Endothelial cell of umbilical vein (primary cell): Measurements from ENCODE around the gene KIRREL1. TPM values are rescaled to one million over a fixed set of nuclear protein-coding genes. Genes with fewer than 3 reads are reported as not detected.

Experiments used
- BruUV-seq: library from RNA; stranded (reverse); fragments of 400-500 nt; replicated peaks from 2 replicates; lab custom pipeline; 2021; lab: Mats Ljungman, UMichigan
- CTCF ChIA-PET: fragments of 300-600, 350-600 bp; sonication (Branson Sonifier 250); formaldehyde crosslinking; loops from one replicate; lab custom pipeline; 2021; ENCODE audit warnings: antibody characterized with exemption, inconsistent platforms; lab: Charles Lee
- POLR2A ChIA-PET: fragments of 300-600, 350-600 bp; sonication (Branson Sonifier 250); formaldehyde crosslinking; loops from one replicate; lab custom pipeline; 2021; ENCODE audit warnings: antibody characterized with exemption, inconsistent platforms; lab: Charles Lee
- DNase-seq: peaks from one replicate; pipeline ENCODE4 v3.0.0-alpha.2; 2011; ENCODE audit warnings: low read depth, low spot score
- FAIRE-seq: peaks from 2 replicates; lab custom pipeline; 2011; peaks lifted over from hg19 to GRCh38; lab: Jason Lieb, UNC
- H2AFZ ChIP-seq: 2 replicates; pipeline ENCODE4 v1.6.0; 2012; ENCODE audit warnings: low read depth, low read length, control low read depth, inconsistent platforms
- H3K27ac ChIP-seq: 2 replicates; pipeline ENCODE4 v1.5.1; 2011; ENCODE audit warnings: low read depth, mild to moderate bottlenecking, control low read depth, low read length, moderate library complexity; ENCODE audit not compliant: insufficient read depth
- H3K27me3 ChIP-seq, 2 experiments: 2 replicates each; pipeline versions ENCODE4 v1.6.0 to v1.6.1; 2011; ENCODE audit warnings: low read length in 2 of 2, mixed read lengths in 1 of 2; ENCODE audit not compliant: control insufficient read depth in 2 of 2, insufficient read depth in 2 of 2
- H3K36me3 ChIP-seq, 2 experiments: 2 replicates in 1 of 2; 3 replicates in 1 of 2; pipeline ENCODE4 v1.5.1; 2011; ENCODE audit warnings: low read length in 2 of 2, mild to moderate bottlenecking in 1 of 2, moderate library complexity in 1 of 2; ENCODE audit not compliant: control insufficient read depth in 2 of 2, insufficient read depth in 2 of 2; ENCODE audit errors: extremely low read depth in 1 of 2
- H3K4me1 ChIP-seq: 3 replicates; pipeline ENCODE4 v1.5.1; 2011; ENCODE audit warnings: mild to moderate bottlenecking, low read length; ENCODE audit not compliant: control insufficient read depth, insufficient read depth; ENCODE audit errors: extremely low read depth
- H3K4me2 ChIP-seq: 2 replicates; pipeline ENCODE4 v1.6.1; 2011; ENCODE audit warnings: low read length, control low read depth, mixed read lengths; ENCODE audit not compliant: insufficient read depth
- H3K4me3 ChIP-seq, 3 experiments: fragments of 200-600 bp in 1 of 3; sonication (generic), shearing (Covaris generic) in 1 of 3; replicated peaks in 1 of 3; 2 replicates each; pipeline ENCODE4 v1.5.1; 2011 to 2016; ENCODE audit warnings: control low read depth in 3 of 3, low read length in 3 of 3, mild to moderate bottlenecking in 2 of 3, inconsistent platforms in 1 of 3, low read depth in 1 of 3, moderate library complexity in 1 of 3; ENCODE audit not compliant: insufficient read depth in 1 of 3
- H3K79me2 ChIP-seq: 2 replicates; pipeline ENCODE4 v1.6.0; 2012; ENCODE audit warnings: low read length, inconsistent platforms; ENCODE audit not compliant: control insufficient read depth, insufficient read depth
- H3K9ac ChIP-seq: replicated peaks from 2 replicates; pipeline ENCODE3; 2011; ENCODE audit warnings: low read length, control low read depth; ENCODE audit not compliant: insufficient read depth; ENCODE audit errors: extremely low read depth
- H3K9me1 ChIP-seq: replicated peaks from 3 replicates; pipeline ENCODE4 v1.6.0; 2011; ENCODE audit warnings: mild to moderate bottlenecking, low read length; ENCODE audit not compliant: control insufficient read depth, insufficient read depth; ENCODE audit errors: extremely low read depth
- H3K9me3 ChIP-seq: replicated peaks from 2 replicates; pipeline ENCODE4 v1.5.1; 2012; ENCODE audit warnings: low read length, inconsistent platforms; ENCODE audit not compliant: control insufficient read depth, insufficient read depth
- H4K20me1 ChIP-seq: replicated peaks from 2 replicates; pipeline ENCODE3; 2011; ENCODE audit warnings: mild to moderate bottlenecking, low read length; ENCODE audit not compliant: control insufficient read depth, insufficient read depth; ENCODE audit errors: extremely low read depth
- CTCF ChIP-seq, 2 donors: IDR thresholded peaks; 1 replicate in 1 of 2; 2 replicates in 1 of 2; pipeline ENCODE4 v1.5.1; 2011; ENCODE audit warnings: low read length in 2 of 2, mild to moderate bottlenecking in 2 of 2, moderate library complexity in 2 of 2, control low read depth in 1 of 2, inconsistent platforms in 1 of 2, low read depth in 1 of 2; ENCODE audit not compliant: insufficient read depth in 1 of 2; ENCODE audit errors: extremely low read depth in 1 of 2
- GATA2 ChIP-seq: IDR thresholded peaks from 2 replicates; pipeline ENCODE4 v1.7.0; 2011; ENCODE audit warnings: low read depth, mild to moderate bottlenecking, moderate library complexity, mixed read lengths, low read length; ENCODE audit not compliant: insufficient read length, insufficient read depth
- MAX ChIP-seq: IDR thresholded peaks from 2 replicates; pipeline ENCODE4 v1.6.1; 2011; ENCODE audit not compliant: insufficient read depth, insufficient read length
- POLR2A ChIP-seq: IDR thresholded peaks from 2 replicates; pipeline ENCODE4 v1.6.1; 2012; ENCODE audit warnings: low read depth, mild to moderate bottlenecking, control low read depth, low read length
- dilution Hi-C: fragments of 300-500 bp; cut with MboI; formaldehyde crosslinking; loops from one replicate; pipeline ENCODE4 v1.15.0; 2019; ENCODE audit warnings: low sequenced_read_pairs; ENCODE audit not compliant: extremely low pct_ligation_motif_present
- intact Hi-C: fragments of 100-400 bp; cut with micrococcal nuclease; formaldehyde crosslinking; loops from one replicate; pipeline ENCODE4 v1.10.0; 2022
- polyA plus RNA-seq, 4 experiments: library from polyadenylated mRNA; depleted of rRNA in 3 of 4; stranded (reverse) in 3 of 4; unstranded in 1 of 4; fragments of >200 nt; gene quantifications; 2 replicates each; pipeline versions ENCODE4 v1.2.1 to v1.2.3, GENCODE V29; 2011 to 2012; ENCODE audit warnings: missing spikeins in 1 of 4
- total RNA-seq: library from RNA; stranded (reverse); gene quantifications from 2 replicates; pipeline ENCODE4 v1.2.3, GENCODE V29; 2021

KIRREL1 gene
- total and polyA plus RNA-seq, 2 donors (not counting 3 experiments of a cell fraction or from before 2014, with no cell fraction given) = 35.6 to 57.6 TPM

- no TSS peak for BruUV-seq
- Histone ChIP-seq H3K36me3 (peaks cover 14 to 40% of the 10 kb centered on the region in 2 experiments), H3K4me2 (no peak overlapping the region), H3K9me3 (no peaks in the 10 kb centered on the region), H2AFZ (no peak overlapping the region), H3K79me2 (no peaks in the 10 kb centered on the region), H3K4me1 (no peaks in the 10 kb centered on the region), H3K27me3 (no peaks in the 10 kb centered on the region), H4K20me1 (no peaks in the 10 kb centered on the region), H3K9ac (no peak overlapping the region), H3K27ac (no peak overlapping the region), H3K9me1 (no peaks in the 10 kb centered on the region), H3K4me3 (no peak overlapping the region)
- POLR2A ChIA-PET = no interaction called here
- FAIRE-seq (peak; percentile 88), DNase-seq (peak; percentile 83)
- TF ChIP-seq POLR2A (no peak), CTCF (IDR thresholded peaks at IDR 0.05; ENCODE audit: extremely low read depth in 1 of 2, insufficient read depth in 1 of 2, low read depth in 1 of 2, low read length in 2 of 2) (peak; percentile 96 to 99), GATA2 (no peak), MAX (peak; percentile 26)
- intact Hi-C loops (loop anchor here (1.0 kb wide), 6 partner anchors 31 to 124 kb away; no protein-coding TSS in a partner anchor), dilution Hi-C loops (no loop called here)
- CTCF ChIA-PET = interaction anchor here (0.6 to 6.9 kb wide), 30 partner anchors 10 to 125 kb away, joined by 3 to 236 read pairs (median 5); partner anchors contain the start of gene KIRREL1
Measured at GRCh38 chr1:158087320-158087927, 94.0 kb downstream of the KIRREL1 start.

GRCh38 chr1:158089476-158089875, 96.0 kb downstream of the KIRREL1 start:
- H3K9ac ChIP-seq = no peak overlapping the region
- no peaks in the 10 kb centered on the region for H3K79me2 ChIP-seq
- H3K4me1 ChIP-seq = no peaks in the 10 kb centered on the region
- peaks cover 18 to 53% of the 10 kb centered on the region in 2 experiments for H3K36me3 ChIP-seq
- no peaks in the 10 kb centered on the region for H3K27me3 ChIP-seq
- dilution Hi-C loops = no loop called here
- DNase-seq (no peak), FAIRE-seq (no peak)
- no peaks in the 10 kb centered on the region for H4K20me1 ChIP-seq
- TF ChIP-seq MAX = no peak
- H2AFZ ChIP-seq = no peak overlapping the region
- H3K9me3 ChIP-seq = no peaks in the 10 kb centered on the region
- no peaks in the 10 kb centered on the region for H3K9me1 ChIP-seq
- H3K4me3 ChIP-seq = no peak overlapping the region
- BruUV-seq = no TSS peak
- H3K4me2 ChIP-seq = no peak overlapping the region
- intact Hi-C loops = no loop called here
- ChIA-PET CTCF (interaction anchor here (1.5 to 6.9 kb wide), 2 partner anchors 35 to 98 kb away, joined by 4 to 236 read pairs; partner anchors contain the start of gene KIRREL1), POLR2A (no interaction called here)
- H3K27ac ChIP-seq = no peak overlapping the region
